Raji (cell line): ENCODE measurements around the gene ITGB5.

Experiments used
- POLR2A ChIP-seq: IDR thresholded peaks from 2 replicates; pipeline ENCODE4 v1.6.1; 2011; ENCODE audit warnings: low read depth, low read length, control low read depth; ENCODE audit not compliant: insufficient read depth

The ITGB5 gene

DNA sequence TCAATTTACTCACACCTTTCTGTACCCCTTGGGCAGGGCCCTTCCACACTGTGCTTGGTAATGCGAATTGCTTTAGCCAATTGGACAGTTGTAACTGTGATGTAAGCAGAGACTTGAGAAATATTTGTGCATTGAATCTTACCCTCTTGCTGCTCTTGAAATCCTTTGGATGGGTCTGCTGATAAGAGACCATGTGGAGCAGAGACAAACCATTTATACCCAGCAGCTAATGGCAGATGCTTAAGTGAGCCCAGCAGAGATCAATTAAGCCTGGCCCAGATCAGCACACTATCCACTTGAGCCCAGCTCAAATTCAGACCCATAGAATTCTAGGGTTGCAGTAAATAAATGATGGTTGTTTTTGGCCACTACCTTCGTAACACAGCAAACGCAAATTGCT is 28.1 kb upstream of the ITGB5 start:
- TF ChIP-seq POLR2A = no peak

- TF ChIP-seq POLR2A = no peak
Observed at GRCh38 chr3:124907957-124908356, 20.8 kb upstream of the ITGB5 start.

DNA sequence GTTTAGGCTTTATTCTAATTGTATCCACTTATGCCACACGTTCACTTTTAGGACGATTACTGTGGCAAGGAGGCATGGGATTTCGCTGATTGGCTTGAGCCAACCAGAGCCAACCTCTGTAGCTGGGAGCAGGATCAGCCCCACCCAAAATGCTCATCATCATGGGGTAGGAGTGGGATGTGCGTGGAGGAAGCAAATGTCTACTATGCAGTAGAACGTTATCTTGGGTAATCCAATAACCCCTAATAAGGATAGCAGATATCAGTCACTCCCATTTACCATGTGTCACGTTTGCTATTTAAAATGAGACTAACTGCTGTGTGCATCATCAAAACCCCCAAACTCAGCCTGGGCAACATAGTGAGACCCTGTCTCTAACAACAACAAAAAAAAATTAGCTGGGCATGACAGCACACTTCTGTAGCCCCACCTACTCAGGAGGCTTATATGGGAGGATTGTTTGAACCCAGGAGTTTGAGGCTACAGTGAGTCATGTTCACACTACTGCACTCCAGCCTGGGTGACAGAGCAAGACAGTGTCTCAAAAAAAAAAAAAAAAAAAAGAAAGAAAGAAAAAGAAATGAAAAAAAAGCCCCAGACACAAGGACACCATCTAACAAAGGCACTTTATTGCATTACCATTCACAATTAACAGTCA is 17.8 kb upstream of the ITGB5 start:
- TF ChIP-seq POLR2A = no peak

- no peak for TF ChIP-seq POLR2A
Observed at GRCh38 chr3:124903896-124904834, 17.0 kb upstream of the ITGB5 start.

DNA sequence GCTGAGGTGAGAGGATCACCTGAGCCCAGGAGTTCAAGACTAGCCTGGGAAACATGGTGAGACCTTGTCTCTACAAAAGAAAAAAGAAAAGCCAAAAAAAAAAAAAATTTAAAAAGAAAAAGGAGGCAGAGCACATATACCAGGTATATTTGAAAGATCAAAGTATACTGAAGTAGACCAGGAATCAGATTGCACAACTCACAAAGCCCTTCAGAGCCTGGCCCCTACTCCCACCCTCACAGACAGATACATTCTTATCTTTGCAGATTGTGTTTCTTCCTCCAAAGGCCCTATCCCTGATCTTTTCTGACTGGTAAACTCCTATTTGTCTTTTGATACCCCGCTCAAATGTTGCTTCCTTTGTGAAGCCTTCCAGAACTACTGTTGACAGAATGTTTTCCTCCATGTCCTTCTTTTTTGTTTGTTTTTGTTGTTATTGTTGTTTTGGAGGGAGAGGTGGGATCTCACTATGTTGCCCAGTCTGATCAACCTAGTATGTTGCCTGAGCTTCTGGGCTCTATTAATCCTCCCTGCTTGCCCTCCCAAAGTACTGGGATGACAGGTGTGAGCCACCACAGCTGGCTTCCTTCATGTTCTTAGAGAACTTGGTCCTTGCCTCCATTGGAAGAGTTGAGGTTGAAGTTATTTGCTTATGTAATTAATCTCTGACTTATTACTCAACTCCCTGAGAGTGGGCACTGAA is 9.8 kb upstream of the ITGB5 start:
- no peak for TF ChIP-seq POLR2A

DNA sequence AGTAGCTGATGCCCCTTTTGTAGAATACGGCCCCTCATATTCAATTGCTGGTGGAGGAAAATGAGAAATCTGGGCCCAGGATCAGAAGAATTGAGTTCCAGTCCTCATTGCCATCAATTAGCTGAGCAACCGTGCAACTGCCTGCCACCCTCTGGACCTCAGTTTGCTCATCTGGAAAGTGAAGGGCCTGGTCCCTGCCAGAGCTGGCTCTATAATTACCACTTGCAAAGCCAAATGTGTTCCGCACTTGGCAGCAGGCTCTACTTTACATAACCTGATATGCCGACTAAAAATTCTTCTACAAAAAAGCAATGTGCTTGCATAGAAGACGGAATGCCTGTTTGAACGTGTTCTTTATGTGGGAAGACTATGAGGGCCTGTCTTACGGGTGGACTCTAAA is 8.6 kb upstream of the ITGB5 start:
- no peak for TF ChIP-seq POLR2A

DNA sequence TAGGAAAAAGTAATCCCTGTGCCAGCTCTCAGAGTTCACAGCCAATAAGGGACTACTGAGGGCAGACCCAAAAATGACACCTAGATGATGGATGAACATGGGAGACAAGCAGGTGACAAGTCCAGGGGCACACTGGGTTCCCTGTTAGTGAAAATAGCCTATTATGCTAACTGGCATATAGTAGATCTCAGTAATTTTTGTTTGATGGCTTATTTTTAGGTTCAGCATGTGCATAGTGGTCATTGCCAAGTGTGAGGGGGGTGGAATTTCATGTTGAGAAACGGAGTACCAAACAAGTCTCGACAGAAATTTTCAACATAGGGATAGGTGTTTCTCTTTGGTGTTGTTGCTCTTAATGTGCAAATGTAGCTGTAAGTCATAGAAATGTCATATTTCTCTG is 6.4 kb upstream of the ITGB5 start:
- no peak for TF ChIP-seq POLR2A

GRCh38 chr3:124890573-124891190 is 3.5 kb upstream of the ITGB5 start:
- no peak for TF ChIP-seq POLR2A

DNA sequence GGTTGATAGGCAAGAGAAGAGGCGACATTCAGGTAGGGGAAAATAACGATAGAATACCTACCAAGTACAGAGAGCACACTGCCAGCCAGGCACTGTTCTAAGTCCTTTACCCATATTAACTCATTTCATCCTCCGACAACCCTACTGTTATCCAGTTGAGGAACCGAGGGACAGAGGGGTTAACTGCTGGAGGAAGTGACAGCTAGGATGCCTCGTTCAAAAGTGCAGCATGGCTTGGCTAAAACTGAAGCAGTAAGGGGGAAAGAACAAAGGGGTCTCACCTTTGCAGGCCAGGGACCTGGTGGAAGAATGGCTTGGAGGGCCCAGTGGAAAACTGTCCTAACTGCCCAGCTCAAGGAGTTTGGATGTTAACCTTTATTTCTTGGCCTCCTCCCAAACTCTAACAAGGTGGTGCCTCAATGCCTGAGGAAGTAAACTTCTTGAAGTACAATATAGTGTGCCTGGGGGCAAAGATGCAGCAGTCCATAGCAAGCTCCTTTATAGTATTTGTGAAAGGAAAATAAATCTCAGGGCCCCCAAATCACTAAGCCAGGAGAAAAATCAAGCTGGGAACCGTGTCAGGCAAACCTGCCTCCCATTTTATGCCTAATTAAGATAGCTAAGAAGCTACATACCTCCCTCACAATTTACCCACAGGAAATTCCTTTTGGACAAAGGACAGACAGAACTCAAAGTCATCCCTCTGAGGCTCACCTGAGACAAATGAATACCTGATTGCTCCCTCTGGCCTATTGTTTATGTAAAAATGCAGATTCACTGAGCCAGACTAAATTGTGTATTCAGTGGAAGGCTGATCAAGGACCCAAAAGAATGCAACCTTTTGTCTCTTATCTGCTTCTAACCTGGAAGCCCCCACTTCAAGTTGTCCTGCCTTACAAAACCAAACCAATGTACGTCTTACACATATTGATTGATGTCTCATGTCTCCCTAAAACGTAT is 1.6 kb upstream of the ITGB5 start:
- TF ChIP-seq POLR2A = no peak

DNA sequence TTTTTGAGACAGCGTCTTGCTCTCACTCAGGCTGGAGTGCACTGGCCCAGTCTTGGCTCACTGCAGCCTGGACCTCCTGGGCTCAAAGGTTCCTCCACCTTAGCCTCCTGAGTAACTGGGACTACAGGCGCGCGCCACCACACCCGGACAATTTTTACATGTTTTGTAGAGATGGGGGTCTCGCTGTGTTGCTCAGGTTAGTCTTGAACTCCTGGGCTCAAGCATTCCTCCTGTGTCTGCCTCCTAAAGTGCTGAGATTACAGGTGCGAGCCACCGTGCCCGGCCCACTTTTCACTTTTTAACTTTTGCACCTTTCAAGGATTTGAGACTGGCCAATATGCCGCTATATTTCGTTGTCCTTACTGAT is 750 bp upstream of the ITGB5 start:
- no peak for TF ChIP-seq POLR2A

DNA sequence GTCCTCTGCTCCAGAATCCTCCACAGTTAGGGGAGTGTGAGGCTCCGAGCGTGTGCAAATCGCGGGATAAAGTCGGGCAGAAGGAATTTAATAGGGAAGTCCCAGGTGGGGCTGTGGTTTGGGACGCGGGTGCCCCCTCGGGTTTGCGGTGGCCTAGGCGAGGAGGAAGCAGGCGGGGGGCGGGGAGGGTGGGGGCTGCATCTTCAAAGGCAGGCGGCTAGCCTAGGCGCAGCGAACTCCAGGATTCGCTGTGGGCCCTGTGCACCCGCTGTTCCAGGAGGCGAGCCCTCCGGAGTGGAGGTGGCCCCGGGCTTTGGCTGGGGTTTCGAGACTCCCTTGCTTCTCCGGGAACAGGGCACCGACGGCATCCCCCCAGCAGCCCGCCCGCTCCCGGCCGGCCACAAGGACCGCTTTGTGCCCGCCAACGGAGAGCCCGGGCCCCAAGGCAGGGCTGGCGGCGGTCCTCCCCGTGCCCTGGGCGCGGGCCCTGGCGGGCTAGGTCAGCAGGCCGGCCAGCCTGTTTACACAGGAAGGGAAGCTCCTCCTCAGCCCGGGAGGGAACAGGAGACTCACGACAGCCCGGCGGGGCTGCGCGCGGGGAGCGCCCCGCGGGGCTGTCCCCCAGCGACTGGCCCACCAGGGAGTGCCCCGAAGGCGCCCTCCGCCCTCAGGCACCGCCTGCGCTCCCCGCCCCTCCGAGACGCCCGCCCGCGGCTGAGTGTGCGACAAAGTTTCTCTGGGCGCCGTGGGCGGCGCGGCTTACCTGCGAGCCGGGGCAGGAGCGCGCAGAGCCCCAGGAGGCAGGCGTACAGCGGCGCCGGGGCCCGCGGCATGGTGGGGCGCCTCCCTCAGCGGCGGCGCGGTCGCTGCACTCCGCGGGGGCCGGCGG is 753 bp downstream of the ITGB5 start:
- no peak for TF ChIP-seq POLR2A

GRCh38 chr3:124885466-124886167 is 1.5 kb downstream of the ITGB5 start:
- TF ChIP-seq POLR2A = no peak

DNA sequence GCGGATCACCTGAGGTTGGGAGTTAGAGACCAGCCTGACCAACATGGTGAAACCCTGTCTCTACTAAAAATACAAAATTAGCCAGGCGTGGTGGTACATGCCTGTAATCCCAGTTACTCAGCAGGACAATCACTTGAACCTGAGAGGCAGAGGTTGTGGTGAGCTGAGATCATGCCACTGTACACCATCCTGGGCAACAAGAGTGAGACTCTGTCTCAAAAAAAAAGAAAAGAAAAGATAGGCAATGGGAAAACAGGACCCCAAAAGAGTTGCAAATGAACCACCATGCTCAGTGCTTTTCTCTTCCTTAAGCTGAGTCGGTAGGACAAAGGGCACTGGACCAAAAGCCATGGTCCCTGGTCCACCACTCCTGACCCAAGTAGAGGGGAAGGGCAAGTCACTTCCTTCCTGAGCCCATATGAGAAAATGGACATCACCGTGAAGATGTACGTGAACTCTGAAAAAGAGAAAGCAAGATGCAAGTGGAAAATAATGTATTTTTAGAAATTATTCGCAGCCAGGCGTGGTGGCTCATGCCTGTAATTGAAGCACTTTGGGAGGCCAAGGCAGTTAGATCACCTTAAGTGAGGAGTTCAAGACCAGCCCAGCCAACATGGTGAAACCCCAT is 2.6 kb downstream of the ITGB5 start:
- no peak for TF ChIP-seq POLR2A
